GM23248 (cell line): Measurements from ENCODE around the gene RBMX. TPM values are rescaled to one million over a fixed set of nuclear protein-coding genes. Genes with fewer than 3 reads are reported as not detected.
"Not testable (repeated sequence)": the region's sequence is repeated elsewhere in the genome, so short reads cannot be mapped to it uniquely, and the experiment has no call there.

Experiments
- DNase-seq: peaks from one replicate; pipeline ENCODE4 v3.0.0-alpha.2; 2015
- H2AFZ ChIP-seq: fragments of 200-600 bp; sonication (generic); 2 replicates; pipeline ENCODE4 v1.6.1; 2016; ENCODE audit warnings: antibody characterized with exemption
- H3F3A ChIP-seq: fragments of 200-600 bp; sonication (generic); 2 replicates; pipeline ENCODE4 v1.6.1; 2016; ENCODE audit warnings: mild to moderate bottlenecking, antibody characterized with exemption, mixed run types; ENCODE audit not compliant: insufficient read depth
- H3K27ac ChIP-seq: fragments of 200-600 bp; sonication (generic); 2 replicates; pipeline ENCODE4 v1.5.1; 2016; ENCODE audit warnings: mild to moderate bottlenecking
- H3K27me3 ChIP-seq: fragments of 200-600 bp; sonication (generic); replicated peaks from 2 replicates; pipeline ENCODE4 v1.6.1; 2016; ENCODE audit warnings: mild to moderate bottlenecking; ENCODE audit not compliant: insufficient read depth
- H3K36me3 ChIP-seq: fragments of 200-600 bp; sonication (generic); 2 replicates; pipeline ENCODE4 v1.6.1; 2016; ENCODE audit warnings: low read depth, mild to moderate bottlenecking
- H3K4me1 ChIP-seq: fragments of 200-600 bp; sonication (generic); 2 replicates; pipeline ENCODE4 v1.6.1; 2016; ENCODE audit warnings: mild to moderate bottlenecking; ENCODE audit not compliant: insufficient read depth
- H3K4me2 ChIP-seq: fragments of 200-600 bp; sonication (generic); one replicate; pipeline ENCODE4 v1.6.1; 2016; ENCODE audit warnings: mild to moderate bottlenecking; ENCODE audit not compliant: unreplicated experiment
- H3K4me3 ChIP-seq: fragments of 200-600 bp; sonication (generic); 2 replicates; pipeline ENCODE4 v1.5.1; 2016; ENCODE audit warnings: mild to moderate bottlenecking
- H3K79me2 ChIP-seq: fragments of 200-600 bp; sonication (generic); 2 replicates; pipeline ENCODE4 v1.6.1; 2016; ENCODE audit warnings: mild to moderate bottlenecking; ENCODE audit not compliant: insufficient read depth
- H3K9ac ChIP-seq: fragments of 200-600 bp; sonication (generic); 2 replicates; pipeline ENCODE4 v1.6.1; 2016; ENCODE audit warnings: mild to moderate bottlenecking
- H3K9me2 ChIP-seq: fragments of 200-600 bp; sonication (generic); 2 replicates; pipeline ENCODE4 v1.6.1; 2016; ENCODE audit warnings: mixed run types, mild to moderate bottlenecking, moderate library complexity; ENCODE audit not compliant: insufficient read depth
- H3K9me3 ChIP-seq: fragments of 200-600 bp; sonication (generic); one replicate; pipeline ENCODE4 v1.6.1; 2017; ENCODE audit warnings: low read depth
- H4K20me1 ChIP-seq: fragments of 200-600 bp; sonication (generic); 2 replicates; pipeline ENCODE4 v1.6.0; 2016; ENCODE audit not compliant: insufficient read depth
- EZH2 ChIP-seq: fragments of 200-600 bp; sonication (generic); IDR thresholded peaks from 2 replicates; pipeline ENCODE4 v1.6.1; 2018; ENCODE audit warnings: antibody characterized with exemption, mild to moderate bottlenecking; ENCODE audit not compliant: insufficient read depth, poor library complexity, severe bottlenecking
- EZH2phosphoT487 ChIP-seq: fragments of 200-600 bp; sonication (generic); IDR thresholded peaks from 2 replicates; pipeline ENCODE4 v1.6.1; 2018; ENCODE audit warnings: antibody characterized with exemption, moderate library complexity, mild to moderate bottlenecking, low read depth; ENCODE audit not compliant: insufficient read depth
- WGBS, 2 experiments: methylation state at CpG; one replicate each; pipeline ENCODE4 v1.1.6; 2015 to 2017; ENCODE audit warnings: low lambda C conversion rate in 2 of 2, low coverage in 1 of 2; ENCODE audit errors: missing lambda C conversion rate in 2 of 2; 5-methylcytosine and 5-hydroxymethylcytosine counted together
- in situ Hi-C: fragments of 300-500 bp; cut with MboI; formaldehyde crosslinking; loops from 2 replicates; pipeline ENCODE4 v1.15.0; 2020
- polyA plus RNA-seq: library from polyadenylated mRNA; unstranded; fragments of >200 nt; fragmentation: Nextera tagmentation; extraction: Ambion mirVana; gene quantifications from 2 replicates; pipeline ENCODE4 v1.2.1, GENCODE V29; 2016
- total RNA-seq: library from RNA; depleted of rRNA; stranded (reverse); fragments of >200 nt; shearing (Covaris generic); gene quantifications from 2 replicates; pipeline ENCODE4 v1.2.3, GENCODE V29; 2014; rRNA removed

The RBMX gene
- 217 and 254 TPM in 2 replicates for total RNA-seq
- 78.2 and 82.5 TPM in 2 replicates for polyA plus RNA-seq

DNA sequence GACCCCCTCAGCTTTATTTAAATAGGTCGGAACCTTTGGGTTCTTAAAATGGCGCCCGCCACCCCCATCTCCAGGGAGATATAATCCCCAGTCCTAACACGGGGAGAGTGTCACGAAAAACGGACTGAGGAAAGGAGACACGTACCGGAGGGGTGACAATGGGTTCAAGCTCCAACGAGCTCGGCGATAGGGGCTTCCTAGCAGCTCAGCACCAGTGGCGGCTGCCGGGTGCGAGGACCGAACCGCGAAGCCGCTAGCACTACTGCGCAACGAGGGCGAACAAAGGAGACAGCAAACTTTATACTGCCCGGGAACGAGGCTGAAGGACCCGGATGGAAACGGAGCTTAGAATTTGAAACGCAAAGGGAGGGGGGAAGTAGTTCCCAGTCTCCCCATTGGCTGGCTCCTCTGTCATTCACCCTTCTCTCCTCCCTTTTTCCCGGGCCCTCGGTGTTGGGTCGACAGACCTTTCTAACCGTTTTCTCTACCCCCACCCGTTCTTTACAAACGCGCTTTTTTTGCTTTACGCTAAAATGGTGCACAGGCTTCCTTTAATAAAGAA is at the start of gene RBMX:
RBMX (minus strand) TSS at position 274 of the 562 bp plus-strand sequence. CDS start 1,298 bp downstream, outside the sequence.
- Histone ChIP-seq H3K4me3 (peak within 1 kb of the TSS; percentile 85), H3K79me2 (peaks cover 50% of the 10 kb centered on the region), H4K20me1 (0 out of 2 replicates have a peak, but pooled peaks cover 2% of the 10 kb centered on the region), H3K9ac (peak within 1 kb of the TSS; percentile 99), H3K9me3 (no peaks in the 10 kb centered on the region), H3K4me1 (0 out of 2 replicates have a peak, but pooled peaks cover 4% of the 10 kb centered on the region), H3K4me2 (peak within 1 kb of the TSS; percentile 95), H3K36me3 (peaks cover 18% of the 10 kb centered on the region; the same call in 1 of the 2 replicates), H3K27me3 (no peaks in the 10 kb centered on the region), H3K27ac (peak within 1 kb of the TSS; percentile 90), H3F3A (no peaks in the 10 kb centered on the region; the same call in 1 of the 2 replicates), H3K9me2 (no peaks in the 10 kb centered on the region), H2AFZ (peak within 1 kb of the TSS; percentile 98)
- WGBS, 2 experiments = 1 to 2% methylated on average over 28 to 32 of the region's 34 CpGs
- in situ Hi-C loops = no loop called here
- peak; percentile 89 for DNase-seq
- TF ChIP-seq EZH2phosphoT487 = no peak
- TF ChIP-seq EZH2 = no peak

DNA sequence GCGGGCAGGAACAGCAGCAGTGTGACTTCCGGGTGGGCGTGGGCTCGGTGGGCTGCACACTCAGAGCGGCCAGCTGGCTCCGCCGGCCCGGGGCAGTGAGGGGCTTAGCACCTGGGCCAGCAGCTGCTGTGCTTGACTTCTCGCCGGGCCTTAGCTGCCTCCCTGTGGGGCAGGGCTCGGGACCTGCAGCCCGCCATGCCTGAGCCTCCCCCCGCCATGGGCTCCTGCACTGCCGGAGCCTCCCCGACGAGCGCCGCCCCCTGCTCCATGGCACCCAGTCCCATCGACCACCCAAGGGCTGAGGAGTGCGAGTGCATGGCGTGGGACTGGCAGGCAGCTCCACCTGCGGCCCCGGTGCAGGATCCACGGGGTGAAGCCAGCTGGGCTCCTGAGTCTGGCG is 40.9 kb upstream of the RBMX start:
- H3F3A ChIP-seq, in situ Hi-C loops, H2AFZ ChIP-seq: not testable (repeated sequence)

DNA sequence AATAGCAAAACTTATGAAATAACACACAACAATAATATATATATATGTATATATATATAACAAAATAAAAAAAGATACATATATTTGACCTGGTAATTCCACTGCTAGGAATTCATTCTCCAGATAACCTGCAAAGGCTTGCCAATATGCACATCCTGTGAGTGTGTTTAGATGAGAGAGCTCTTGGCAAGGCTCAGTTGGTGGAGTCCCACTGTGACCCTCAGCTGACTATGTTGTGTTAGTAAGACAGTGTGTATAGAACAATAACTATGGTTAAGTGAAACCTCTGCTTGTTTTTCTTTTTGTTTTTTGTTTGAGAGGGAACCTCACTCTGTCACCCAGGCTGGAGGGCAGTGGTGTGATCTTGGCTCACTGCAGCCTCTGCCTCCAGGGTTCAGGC is 39.5 kb upstream of the RBMX start:
- no peak overlapping the region for H2AFZ ChIP-seq
- H3K9me3 ChIP-seq = no peaks in the 10 kb centered on the region
- no peak overlapping the region for H3K27ac ChIP-seq
- no peaks in the 10 kb centered on the region for H3K27me3 ChIP-seq
- in situ Hi-C loops = no loop called here
- no peak overlapping the region for H3K4me2 ChIP-seq
- no peak for DNase-seq
- H3F3A ChIP-seq = no peaks in the 10 kb centered on the region
- no peaks in the 10 kb centered on the region for H3K79me2 ChIP-seq
- TF ChIP-seq EZH2phosphoT487 = no peak
- TF ChIP-seq EZH2 = no peak
- no peaks in the 10 kb centered on the region for H3K9me2 ChIP-seq
- H3K4me1 ChIP-seq = no peaks in the 10 kb centered on the region
- H3K36me3 ChIP-seq = no peaks in the 10 kb centered on the region
- no peak overlapping the region for H3K4me3 ChIP-seq
- no peaks in the 10 kb centered on the region for H4K20me1 ChIP-seq
- no peak overlapping the region for H3K9ac ChIP-seq

More for the DNA sequence above, 40.9 kb upstream of the RBMX start:
- 93 to 100% methylated on average over 3 to 14 of the region's 25 CpGs for WGBS, 2 experiments
- H3K4me2 ChIP-seq, H4K20me1 ChIP-seq, H3K36me3 ChIP-seq, H3K27me3 ChIP-seq, H3K9me3 ChIP-seq, H3K27ac ChIP-seq, H3K9ac ChIP-seq, H3K4me3 ChIP-seq, H3K9me2 ChIP-seq, H3K4me1 ChIP-seq, H3K79me2 ChIP-seq, DNase-seq: not testable (repeated sequence)

DNA sequence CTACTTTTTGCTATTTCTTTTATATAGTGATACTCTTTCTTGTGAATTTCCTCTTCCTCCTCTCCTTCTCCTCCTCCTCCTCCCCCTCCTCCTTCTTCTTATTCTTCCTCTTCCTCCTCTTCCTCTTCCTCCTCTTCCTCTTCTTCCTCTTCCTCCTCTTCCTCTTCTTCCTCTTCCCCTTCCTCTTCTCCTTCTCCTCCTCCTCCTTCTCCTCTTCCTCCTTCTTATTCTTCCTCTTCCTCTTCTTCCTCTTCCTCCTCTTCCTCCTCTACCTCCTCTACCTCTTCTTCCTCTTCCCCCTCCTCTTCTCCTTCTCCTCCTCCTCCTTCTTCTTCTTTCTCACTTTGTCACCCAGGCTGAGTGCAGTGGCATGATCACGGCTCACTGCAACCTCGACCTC is 36.3 kb upstream of the RBMX start:
- no peak overlapping the region for H3K9ac ChIP-seq
- in situ Hi-C loops = no loop called here
- H2AFZ ChIP-seq = no peak overlapping the region
- H3K9me2 ChIP-seq = no peaks in the 10 kb centered on the region
- no peak for DNase-seq
- H3K9me3 ChIP-seq = no peaks in the 10 kb centered on the region
- H3K27ac ChIP-seq = no peak overlapping the region
- WGBS, 2 experiments = 97 to 100% methylated on average over 2 of the region's 2 CpGs
- no peaks in the 10 kb centered on the region for H3K79me2 ChIP-seq
- H3F3A ChIP-seq = no peaks in the 10 kb centered on the region
- no peaks in the 10 kb centered on the region for H3K36me3 ChIP-seq
- no peaks in the 10 kb centered on the region for H4K20me1 ChIP-seq
- H3K4me3 ChIP-seq = no peak overlapping the region
- TF ChIP-seq EZH2 = no peak
- no peak for TF ChIP-seq EZH2phosphoT487
- H3K4me2 ChIP-seq = no peak overlapping the region
- no peaks in the 10 kb centered on the region for H3K4me1 ChIP-seq
- H3K27me3 ChIP-seq = no peaks in the 10 kb centered on the region

DNA sequence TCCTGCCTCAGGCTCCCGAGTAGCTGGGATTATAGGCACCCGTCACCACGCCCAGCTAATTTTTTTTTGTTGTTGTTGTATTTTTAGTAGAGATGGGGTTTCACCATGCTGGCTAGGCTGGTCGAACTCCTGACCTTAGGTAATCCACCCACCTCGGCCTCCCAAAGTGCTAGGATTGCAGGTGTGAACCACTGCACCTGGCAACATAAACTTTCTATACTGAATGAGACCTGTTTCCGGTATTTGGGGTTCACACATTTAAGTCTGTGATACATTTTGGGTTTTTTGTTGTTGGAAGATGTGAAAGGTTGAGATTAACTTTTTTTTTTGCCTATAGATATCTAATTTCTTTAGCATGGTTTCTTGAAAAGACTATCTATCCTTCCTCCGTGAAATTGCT is 31.1 kb upstream of the RBMX start:
- H3K9me2 ChIP-seq, H3K9me3 ChIP-seq, H3K36me3 ChIP-seq, H3K4me1 ChIP-seq, in situ Hi-C loops, H3K79me2 ChIP-seq, H4K20me1 ChIP-seq, H3K27me3 ChIP-seq, H3K27ac ChIP-seq, DNase-seq, H3F3A ChIP-seq: not testable (repeated sequence)
- Histone ChIP-seq H3K4me3 (peak overlapping the region; percentile 85), H2AFZ (peak overlapping the region; percentile 90), H3K9ac (peak overlapping the region; percentile 79), H3K4me2 (peak overlapping the region; percentile 91)
- 31 to 35% methylated on average over 6 to 7 of the region's 7 CpGs for WGBS, 2 experiments
